H9 (cell line): ENCODE measurements around the gene ANKRD36B. TPM values are rescaled to one million over a fixed set of nuclear protein-coding genes. Genes with fewer than 3 reads are reported as not detected.
"Not testable (repeated sequence)": the region's sequence is repeated elsewhere in the genome, so short reads cannot be mapped to it uniquely, and the experiment has no call there.

Experiments
- DNase-seq: peaks from one replicate; pipeline ENCODE4 v3.0.0-alpha.2; 2017
- H2AFZ ChIP-seq: one replicate; pipeline ENCODE4 v1.6.1; 2013; ENCODE audit warnings: mild to moderate bottlenecking, low read length, control low read depth, moderate library complexity
- H2AK5ac ChIP-seq: 2 replicates; pipeline ENCODE4 v1.6.1; 2013; ENCODE audit warnings: low read length, control low read depth, mixed read lengths; ENCODE audit not compliant: insufficient read length
- H2BK120ac ChIP-seq: one replicate; pipeline ENCODE4 v1.6.1; 2013; ENCODE audit warnings: low read depth, mild to moderate bottlenecking, low read length, control low read depth, inconsistent platforms; ENCODE audit not compliant: poor library complexity, severe bottlenecking
- H2BK12ac ChIP-seq: 2 replicates; pipeline ENCODE4 v1.6.1; 2013; ENCODE audit warnings: low read length, control low read depth, mixed read lengths, low read depth; ENCODE audit not compliant: insufficient read length
- H2BK15ac ChIP-seq: 2 replicates; pipeline ENCODE4 v1.6.1; 2013; ENCODE audit warnings: low read depth, low read length, control low read depth
- H2BK20ac ChIP-seq: one replicate; pipeline ENCODE4 v1.6.1; 2013; ENCODE audit warnings: low read depth, mild to moderate bottlenecking, low read length, control low read depth, inconsistent platforms; ENCODE audit not compliant: poor library complexity, severe bottlenecking
- H2BK5ac ChIP-seq: 2 replicates; pipeline ENCODE4 v1.6.1; 2013; ENCODE audit warnings: low read length, control low read depth, mixed read lengths; ENCODE audit not compliant: insufficient read length
- H3K14ac ChIP-seq: 2 replicates; pipeline ENCODE4 v1.6.1; 2013; ENCODE audit warnings: low read length, control low read depth; ENCODE audit not compliant: insufficient read depth
- H3K18ac ChIP-seq: 2 replicates; pipeline ENCODE4 v1.6.1; 2013; ENCODE audit warnings: low read depth, mild to moderate bottlenecking, mixed read lengths, low read length, control low read depth; ENCODE audit not compliant: insufficient read length
- H3K23ac ChIP-seq: 2 replicates; pipeline ENCODE4 v1.6.1; 2013; ENCODE audit warnings: low read length, control low read depth, mixed read lengths, low read depth; ENCODE audit not compliant: insufficient read length
- H3K23me2 ChIP-seq: 2 replicates; pipeline ENCODE4 v1.6.1; 2013; ENCODE audit warnings: low read depth, mild to moderate bottlenecking, mixed read lengths, low read length, control low read depth; ENCODE audit not compliant: insufficient read length, poor library complexity, severe bottlenecking
- H3K27ac ChIP-seq: 2 replicates; pipeline ENCODE4 v1.5.1; 2013; ENCODE audit warnings: low read length, control low read depth, mixed read lengths, low read depth; ENCODE audit not compliant: insufficient read length
- H3K27me3 ChIP-seq: 2 replicates; pipeline ENCODE4 v1.6.1; 2013; ENCODE audit warnings: low read length, control low read depth, inconsistent platforms; ENCODE audit not compliant: insufficient read depth
- H3K4ac ChIP-seq: 2 replicates; pipeline ENCODE4 v1.6.1; 2013; ENCODE audit warnings: low read depth, mild to moderate bottlenecking, control low read depth, inconsistent platforms, low read length, moderate library complexity
- H3K4me1 ChIP-seq: 2 replicates; pipeline ENCODE4 v1.6.1; 2013; ENCODE audit warnings: low read length, control low read depth, inconsistent platforms; ENCODE audit not compliant: insufficient read depth
- H3K4me2 ChIP-seq: 2 replicates; pipeline ENCODE4 v1.6.1; 2013; ENCODE audit warnings: low read length, control low read depth, mixed read lengths; ENCODE audit not compliant: insufficient read length, insufficient read depth
- H3K56ac ChIP-seq: 2 replicates; pipeline ENCODE4 v1.6.1; 2013; ENCODE audit warnings: low read depth, mild to moderate bottlenecking, mixed read lengths, low read length, control low read depth; ENCODE audit not compliant: insufficient read length
- H3K79me1 ChIP-seq: 2 replicates; pipeline ENCODE4 v1.6.1; 2013; ENCODE audit warnings: low read depth, mild to moderate bottlenecking, moderate library complexity, low read length, control low read depth, inconsistent platforms; ENCODE audit not compliant: insufficient read depth, poor library complexity, severe bottlenecking
- H3K79me2 ChIP-seq: 2 replicates; pipeline ENCODE4 v1.6.1; 2013; ENCODE audit warnings: low read length, control low read depth, inconsistent platforms; ENCODE audit not compliant: insufficient read depth
- H3K9ac ChIP-seq: 2 replicates; pipeline ENCODE4 v1.6.1; 2013; ENCODE audit warnings: low read length, control low read depth, mixed read lengths; ENCODE audit not compliant: insufficient read length; ENCODE audit errors: extremely low read depth
- H3K9me3 ChIP-seq: one replicate; pipeline ENCODE4 v1.6.1; 2013; ENCODE audit warnings: low read depth, low read length, inconsistent platforms; ENCODE audit not compliant: control insufficient read depth
- H3T11ph ChIP-seq: one replicate; pipeline ENCODE4 v1.6.1; 2013; ENCODE audit warnings: mild to moderate bottlenecking, low read length, control low read depth, inconsistent platforms
- H4K20me1 ChIP-seq: one replicate; pipeline ENCODE4 v1.6.1; 2013; ENCODE audit not compliant: control insufficient read depth, insufficient read length, insufficient read depth
- H4K5ac ChIP-seq: 2 replicates; pipeline ENCODE4 v1.6.1; 2013; ENCODE audit warnings: low read depth, mild to moderate bottlenecking, mixed read lengths, low read length, control low read depth; ENCODE audit not compliant: insufficient read length
- H4K8ac ChIP-seq: replicated peaks from 2 replicates; pipeline ENCODE4 v1.6.1; 2013; ENCODE audit warnings: low read length, control low read depth, mixed read lengths, low read depth; ENCODE audit not compliant: insufficient read length
- H4K91ac ChIP-seq: 2 replicates; pipeline ENCODE4 v1.6.1; 2013; ENCODE audit warnings: low read depth, mild to moderate bottlenecking, moderate library complexity, mixed read lengths, low read length, control low read depth; ENCODE audit not compliant: insufficient read length
- H3K27ac Mint-ChIP-seq, 3 experiments: 2 replicates in 2 of 3; 3 replicates in 1 of 3; pipeline ENCODE4 v1.8.0; 2020 to 2021; ENCODE audit warnings: mixed read lengths in 3 of 3, mild to moderate bottlenecking in 1 of 3, moderate library complexity in 1 of 3
- H3K27me3 Mint-ChIP-seq: 2 replicates; pipeline ENCODE4 v1.8.0; 2021; ENCODE audit warnings: low read depth, mild to moderate bottlenecking, moderate library complexity, mixed read lengths
- H3K36me3 Mint-ChIP-seq, 3 experiments: 2 replicates in 2 of 3; 3 replicates in 1 of 3; pipeline ENCODE4 v1.8.0; 2020 to 2021; ENCODE audit warnings: low read depth in 3 of 3, mixed read lengths in 3 of 3; ENCODE audit not compliant: insufficient read depth in 1 of 3
- H3K4me1 Mint-ChIP-seq, 2 experiments: 2 replicates each; pipeline ENCODE4 v1.8.0; 2020; ENCODE audit warnings: mixed read lengths in 2 of 2
- H3K4me3 Mint-ChIP-seq, 2 experiments: 2 replicates in 1 of 2; 3 replicates in 1 of 2; pipeline ENCODE4 v1.8.0; 2020 to 2021; ENCODE audit warnings: mild to moderate bottlenecking in 2 of 2, mixed read lengths in 2 of 2, moderate library complexity in 1 of 2
- H3K9me3 Mint-ChIP-seq, 2 experiments: 2 replicates in 1 of 2; 3 replicates in 1 of 2; pipeline ENCODE4 v1.8.0; 2020; ENCODE audit warnings: mild to moderate bottlenecking in 2 of 2, mixed read lengths in 2 of 2, moderate library complexity in 1 of 2
- total RNA-seq: library from RNA; stranded (reverse); gene quantifications from 2 replicates; pipeline ENCODE4 v1.2.1, GENCODE V29; 2021

ANKRD36B gene
- total RNA-seq, 1 experiment from 2014 or later: 7.6 TPM

DNA sequence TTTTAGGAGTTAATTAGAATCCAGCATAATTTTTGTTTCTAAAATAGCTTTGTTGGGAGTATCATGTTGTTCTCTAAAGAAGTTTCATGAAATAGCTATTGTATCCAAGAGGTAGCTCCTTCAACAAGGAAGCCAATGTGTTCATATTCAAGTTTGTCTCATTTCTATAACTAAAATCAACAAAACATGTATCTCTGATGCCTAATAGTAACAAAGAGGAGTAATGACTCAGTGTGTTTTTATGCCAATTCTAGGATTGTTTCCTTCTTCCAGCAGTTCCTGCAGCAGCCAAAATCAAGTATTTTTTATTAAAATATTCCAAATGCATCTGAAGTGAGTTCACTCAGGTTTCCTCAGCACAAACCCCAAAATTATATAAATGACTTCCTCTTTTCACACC is 41.1 kb downstream of the ANKRD36B start:
- not testable (repeated sequence) for H3K14ac ChIP-seq

More for the DNA sequence above, 41.1 kb downstream of the ANKRD36B start:
- H3K4me3 Mint-ChIP-seq, H3K27me3 Mint-ChIP-seq, H3K27me3 ChIP-seq, H3K4ac ChIP-seq, H4K20me1 ChIP-seq, H4K5ac ChIP-seq, H3K18ac ChIP-seq, H2BK120ac ChIP-seq, H3T11ph ChIP-seq, H2BK15ac ChIP-seq, H3K4me1 Mint-ChIP-seq, H3K4me1 ChIP-seq, H4K91ac ChIP-seq, H3K27ac ChIP-seq, H3K79me2 ChIP-seq, H3K9ac ChIP-seq, H3K9me3 Mint-ChIP-seq, H2BK12ac ChIP-seq, H3K27ac Mint-ChIP-seq, H3K23ac ChIP-seq, H2AFZ ChIP-seq, H3K23me2 ChIP-seq, H2BK20ac ChIP-seq, DNase-seq, H3K56ac ChIP-seq, H3K79me1 ChIP-seq, H3K4me2 ChIP-seq, H2BK5ac ChIP-seq, H3K9me3 ChIP-seq, H4K8ac ChIP-seq, H2AK5ac ChIP-seq: not testable (repeated sequence)
- H3K36me3 Mint-ChIP-seq: peaks cover 0 to 21% (median 11%) of the 10 kb centered on the region in 3 experiments; a peak in 5 of 7 replicates
